ENCODE results near the gene RPS2. TPM values are rescaled to one million over a fixed set of nuclear protein-coding genes. Genes with fewer than 3 reads are reported as not detected.
A peak's percentile ranks its signal among the peaks of the same experiment; 100 is the strongest.

Gene RPS2
- total and polyA plus RNA-seq, 2 donors (not counting 1 experiment from before 2014, with no cell fraction given) = 3,261 to 6,138 TPM

DNA sequence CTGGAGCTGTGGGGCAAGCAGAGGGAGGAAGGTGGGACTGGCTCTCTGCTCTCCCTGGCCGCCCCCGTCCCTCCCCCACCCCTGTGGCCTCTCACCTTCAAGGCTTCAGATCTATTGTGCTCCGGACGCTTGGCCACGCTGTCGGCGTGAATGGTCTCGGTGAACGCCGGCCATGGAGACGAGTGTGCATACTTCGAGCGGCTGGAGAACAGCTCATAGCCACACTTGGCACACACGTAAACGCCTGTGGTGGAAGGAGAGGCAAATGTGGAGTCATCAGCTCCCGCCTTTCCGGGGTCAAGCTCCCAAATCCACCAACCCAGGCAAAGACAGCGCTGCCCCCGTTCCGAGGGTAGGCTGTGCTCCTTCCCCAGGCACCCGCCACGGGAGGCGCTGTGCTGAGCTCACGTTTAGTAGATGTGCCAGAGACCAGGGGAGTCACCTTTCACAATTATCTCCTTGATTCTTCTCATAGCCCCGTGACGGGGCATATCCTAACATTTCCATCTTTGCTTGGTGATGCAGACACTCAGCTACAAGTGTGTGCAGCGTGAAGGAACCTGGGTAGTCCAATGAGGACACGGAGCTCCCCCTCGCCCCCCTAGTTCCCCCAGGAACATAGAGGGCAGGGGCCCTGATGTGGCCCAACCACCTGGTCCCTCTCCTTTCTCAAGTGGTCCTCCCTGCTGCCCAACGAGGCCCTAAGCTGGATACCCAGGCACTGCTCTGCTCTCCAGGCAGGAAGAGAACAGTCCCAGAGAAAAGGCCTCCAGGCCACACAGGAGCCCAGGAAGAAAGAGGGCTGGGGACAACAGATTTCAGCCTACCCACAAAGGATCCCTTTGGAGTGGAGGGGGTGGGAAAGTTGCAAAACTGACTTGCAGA is 23.2 kb downstream of the RPS2 start:
- Histone ChIP-seq H3K36me3 (replicated peaks in 1 of 2; ENCODE audit: control extremely low read depth in 1 of 2, control insufficient read depth in 1 of 2, extremely low read depth in 1 of 2, insufficient read depth in 2 of 2, low read length in 1 of 2) (peaks cover 0 to 12% of the 10 kb centered on the region in 2 experiments), H3K4me1 (ENCODE audit: control insufficient read depth in 2 of 2, insufficient read depth in 2 of 2, low read length in 2 of 2) (peaks cover 14 to 19% of the 10 kb centered on the region in 2 donors), H3K9ac (ENCODE audit: low read length) (no peak overlapping the region), H4K20me1 (ENCODE audit: control insufficient read depth, insufficient read depth, low read length, poor library complexity, severe bottlenecking) (no peaks in the 10 kb centered on the region), H3K79me2 (ENCODE audit: control insufficient read depth, insufficient read depth, low read length) (no peaks in the 10 kb centered on the region), H3K4me3 (ENCODE audit: control extremely low read depth in 1 of 5, extremely low read depth in 1 of 5, insufficient read depth in 1 of 5, low read depth in 2 of 5, low read length in 4 of 5) (peak overlapping the region in 1 of 5 experiments; percentile 42), H3K27ac (ENCODE audit: low read length in 2 of 2) (no peak overlapping the region), H3K27me3 (replicated peaks in 1 of 4; ENCODE audit: control extremely low read depth in 1 of 4, control insufficient read depth in 3 of 4, insufficient read depth in 4 of 4, low read length in 3 of 4) (no peaks in the 10 kb centered on the region), H2AFZ (ENCODE audit: insufficient read depth, low read depth, low read length, poor library complexity, severe bottlenecking) (no peak overlapping the region), H3K9me3 (ENCODE audit: control extremely low read depth in 1 of 3, control insufficient read depth in 2 of 3, insufficient read depth in 1 of 3, low read length in 2 of 3) (no peaks in the 10 kb centered on the region), H3K4me2 (replicated peaks; ENCODE audit: low read depth, low read length, poor library complexity, severe bottlenecking) (peak overlapping the region; percentile 81)
- TF ChIP-seq, protein P1, sequence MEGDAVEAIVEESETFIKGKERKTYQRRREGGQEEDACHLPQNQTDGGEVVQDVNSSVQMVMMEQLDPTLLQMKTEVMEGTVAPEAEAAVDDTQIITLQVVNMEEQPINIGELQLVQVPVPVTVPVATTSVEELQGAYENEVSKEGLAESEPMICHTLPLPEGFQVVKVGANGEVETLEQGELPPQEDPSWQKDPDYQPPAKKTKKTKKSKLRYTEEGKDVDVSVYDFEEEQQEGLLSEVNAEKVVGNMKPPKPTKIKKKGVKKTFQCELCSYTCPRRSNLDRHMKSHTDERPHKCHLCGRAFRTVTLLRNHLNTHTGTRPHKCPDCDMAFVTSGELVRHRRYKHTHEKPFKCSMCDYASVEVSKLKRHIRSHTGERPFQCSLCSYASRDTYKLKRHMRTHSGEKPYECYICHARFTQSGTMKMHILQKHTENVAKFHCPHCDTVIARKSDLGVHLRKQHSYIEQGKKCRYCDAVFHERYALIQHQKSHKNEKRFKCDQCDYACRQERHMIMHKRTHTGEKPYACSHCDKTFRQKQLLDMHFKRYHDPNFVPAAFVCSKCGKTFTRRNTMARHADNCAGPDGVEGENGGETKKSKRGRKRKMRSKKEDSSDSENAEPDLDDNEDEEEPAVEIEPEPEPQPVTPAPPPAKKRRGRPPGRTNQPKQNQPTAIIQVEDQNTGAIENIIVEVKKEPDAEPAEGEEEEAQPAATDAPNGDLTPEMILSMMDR (IDR thresholded peaks at IDR 0.05) = no peak
- TF ChIP-seq EZH2 (IDR thresholded peaks at IDR 0.05; ENCODE audit: borderline replicate concordance, insufficient read depth, low read depth, low read length, poor library complexity, severe bottlenecking) = no peak
- POLR2A ChIA-PET = interaction anchor here (0.8 kb wide), 1 partner anchor 19 kb away, joined by 3 read pairs; no protein-coding TSS in a partner anchor
- peak overlapping the region; percentile 90 for H3K4me3 Mint-ChIP-seq
- H3K27ac Mint-ChIP-seq = peak overlapping the region; percentile 37
- 94% methylated on average over 27 of the region's 30 CpGs for WGBS (ENCODE audit: insufficient coverage)
- CTCF ChIA-PET = interaction anchor here (0.9 kb wide), 1 partner anchor 63 kb away, joined by 3 read pairs; no protein-coding TSS in a partner anchor
- no peak for DNase-seq
- ATAC-seq (ENCODE audit: low read depth) = no peak
- H3K4me1 Mint-ChIP-seq = peaks cover 21% of the 10 kb centered on the region
- no peaks in the 10 kb centered on the region for H3K27me3 Mint-ChIP-seq
- no peaks in the 10 kb centered on the region for H3K9me3 Mint-ChIP-seq (ENCODE audit: insufficient read depth)
- intact Hi-C loops (cut with micrococcal nuclease) = loop anchor here (1.0 to 10.0 kb wide), 2 partner anchors 12 to 53 kb away; no protein-coding TSS in a partner anchor
